Dedifferentiated amniotic fluid mesenchymal stem cell (primary cell): Measurements from ENCODE around the gene SMG5.
"Not testable (repeated sequence)": the region's sequence is repeated elsewhere in the genome, so short reads cannot be mapped to it uniquely, and the experiment has no call there.

Source experiments
- DNase-seq: peaks from one replicate; pipeline ENCODE4 v3.0.0-alpha.2; 2016; ENCODE audit errors: extremely low spot score

Gene SMG5

GRCh38 chr1:156244712-156245111 is 37.9 kb downstream of the SMG5 start:
- DNase-seq = no peak

DNA sequence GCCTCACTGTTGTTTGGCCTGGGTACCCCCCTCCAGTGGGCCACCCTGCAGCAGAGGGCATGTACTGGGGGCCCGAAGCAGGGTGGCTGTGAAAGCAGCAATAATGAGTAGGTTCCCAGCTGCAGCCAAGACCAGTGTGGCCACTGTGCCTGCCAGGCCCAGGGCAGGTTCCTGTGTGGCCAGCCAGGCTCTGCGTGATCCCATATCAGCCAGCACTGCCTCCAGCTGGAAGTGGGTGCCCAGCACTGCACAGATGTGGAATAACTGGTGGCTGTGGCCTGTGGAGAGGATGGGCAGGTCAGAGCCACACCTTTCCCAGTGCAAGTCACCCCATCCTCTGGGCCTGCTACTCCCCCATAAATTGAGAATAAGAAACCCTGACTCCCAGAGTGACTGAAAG is 38.5 kb downstream of the SMG5 start:
- no peak for DNase-seq

DNA sequence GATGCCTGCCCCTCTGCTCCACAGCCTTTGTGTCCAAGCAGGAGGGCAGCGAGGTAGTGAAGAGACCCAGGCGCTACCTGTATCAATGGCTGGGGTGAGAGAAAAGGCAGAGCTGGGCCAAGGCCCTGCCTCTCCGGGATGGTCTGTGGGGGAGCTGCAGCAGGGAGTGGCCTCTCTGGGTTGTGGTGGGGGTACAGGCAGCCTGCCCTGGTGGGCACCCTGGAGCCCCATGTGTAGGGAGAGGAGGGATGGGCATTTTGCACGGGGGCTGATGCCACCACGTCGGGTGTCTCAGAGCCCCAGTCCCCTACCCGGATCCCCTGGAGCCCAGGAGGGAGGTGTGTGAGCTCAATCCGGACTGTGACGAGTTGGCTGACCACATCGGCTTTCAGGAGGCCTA is 39.9 kb downstream of the SMG5 start:
- DNase-seq = no peak

DNA sequence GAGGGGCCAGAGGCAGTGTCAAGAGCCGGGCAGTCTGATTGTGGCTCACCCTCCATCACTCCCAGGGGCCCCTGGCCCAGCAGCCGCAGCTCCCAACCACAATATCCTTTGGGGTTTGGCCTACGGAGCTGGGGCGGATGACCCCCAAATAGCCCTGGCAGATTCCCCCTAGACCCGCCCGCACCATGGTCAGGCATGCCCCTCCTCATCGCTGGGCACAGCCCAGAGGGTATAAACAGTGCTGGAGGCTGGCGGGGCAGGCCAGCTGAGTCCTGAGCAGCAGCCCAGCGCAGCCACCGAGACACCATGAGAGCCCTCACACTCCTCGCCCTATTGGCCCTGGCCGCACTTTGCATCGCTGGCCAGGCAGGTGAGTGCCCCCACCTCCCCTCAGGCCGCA is 40.7 kb downstream of the SMG5 start, which contains the start of gene BGLAP:
Gene BGLAP, plus strand, starts transcription at position 259 of the 400 bp plus-strand sequence. Its CDS starts 48 bp downstream, at position 307.
- DNase-seq = no peak

DNA sequence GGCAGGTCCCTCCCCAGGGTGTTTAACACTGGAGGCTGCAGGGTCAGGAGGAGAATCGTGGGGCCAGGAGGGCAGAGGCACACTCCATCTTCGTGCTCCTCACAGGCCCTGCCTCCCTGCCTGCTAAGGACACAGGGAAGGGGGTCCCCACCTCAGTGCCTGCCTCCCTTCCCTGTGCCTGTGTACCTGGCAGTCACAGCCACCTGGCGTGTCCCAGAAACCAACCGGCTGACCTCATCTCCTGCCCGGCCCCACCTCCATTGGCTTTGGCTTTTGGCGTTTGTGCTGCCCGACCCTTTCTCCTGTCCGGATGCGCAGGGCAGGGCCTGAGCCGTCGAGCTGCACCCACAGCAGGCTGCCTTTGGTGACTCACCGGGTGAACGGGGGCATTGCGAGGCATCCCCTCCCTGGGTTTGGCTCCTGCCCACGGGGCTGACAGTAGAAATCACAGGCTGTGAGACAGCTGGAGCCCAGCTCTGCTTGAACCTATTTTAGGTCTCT is 41.3 kb downstream of the SMG5 start:
- no peak for DNase-seq

- DNase-seq = no peak
Observed at GRCh38 chr1:156238248-156238647, 44.4 kb downstream of the SMG5 start.

DNA sequence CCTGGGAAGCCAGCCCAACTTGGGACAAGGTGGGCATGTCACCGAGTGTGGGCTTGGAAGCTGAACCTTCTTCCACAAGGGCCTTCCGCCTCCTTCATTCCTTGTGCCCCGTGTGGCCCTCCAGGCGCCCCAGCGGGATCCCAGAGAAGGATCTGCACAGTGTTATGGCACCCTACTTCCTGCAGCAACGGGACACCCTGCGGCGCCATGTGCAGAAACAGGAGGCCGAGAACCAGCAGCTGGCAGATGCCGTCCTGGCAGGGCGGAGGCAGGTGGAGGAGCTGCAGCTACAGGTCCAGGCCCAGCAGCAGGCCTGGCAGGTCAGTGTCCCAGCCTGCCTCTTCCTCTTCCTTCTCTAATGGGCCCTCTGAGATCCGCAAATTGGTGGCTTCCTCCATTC is 46.5 kb downstream of the SMG5 start:
- DNase-seq = no peak

DNA sequence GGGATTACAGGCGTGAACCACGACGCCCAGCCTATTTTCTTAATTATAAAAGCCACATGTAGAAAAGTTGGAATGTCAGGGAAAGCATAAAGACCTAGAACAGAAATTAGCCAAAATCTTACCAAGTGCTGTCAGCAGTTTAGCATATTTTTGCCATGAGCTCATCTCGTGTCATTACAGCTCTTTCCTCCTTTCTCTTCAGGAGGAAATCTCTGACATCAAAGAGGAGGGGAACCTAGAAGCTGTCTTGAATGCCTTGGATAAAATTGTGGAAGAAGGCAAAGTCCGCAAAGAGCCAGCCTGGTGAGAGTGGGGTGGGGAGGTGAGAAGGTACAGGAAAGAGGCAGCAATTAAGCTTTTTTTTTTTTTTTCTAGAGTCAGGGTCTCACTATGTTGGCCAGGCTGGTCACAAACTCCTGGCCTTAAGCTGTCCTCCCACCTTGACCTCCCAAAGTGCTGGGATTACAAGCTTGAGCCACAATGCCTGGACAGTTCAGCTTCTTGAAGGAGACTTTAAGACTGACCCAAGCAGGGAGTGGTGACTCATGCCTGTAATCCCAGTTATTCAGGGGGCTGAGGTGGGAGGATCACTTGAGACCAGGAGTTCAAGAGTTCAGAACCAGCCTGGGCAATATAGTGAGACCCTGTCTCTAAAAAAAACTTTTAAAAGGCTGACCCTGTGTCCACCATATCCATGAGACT is 49.0 kb downstream of the SMG5 start:
- peak; percentile 70 for DNase-seq

- no peak for DNase-seq
Observed at GRCh38 chr1:156232201-156232894, 50.3 kb downstream of the SMG5 start.

DNA sequence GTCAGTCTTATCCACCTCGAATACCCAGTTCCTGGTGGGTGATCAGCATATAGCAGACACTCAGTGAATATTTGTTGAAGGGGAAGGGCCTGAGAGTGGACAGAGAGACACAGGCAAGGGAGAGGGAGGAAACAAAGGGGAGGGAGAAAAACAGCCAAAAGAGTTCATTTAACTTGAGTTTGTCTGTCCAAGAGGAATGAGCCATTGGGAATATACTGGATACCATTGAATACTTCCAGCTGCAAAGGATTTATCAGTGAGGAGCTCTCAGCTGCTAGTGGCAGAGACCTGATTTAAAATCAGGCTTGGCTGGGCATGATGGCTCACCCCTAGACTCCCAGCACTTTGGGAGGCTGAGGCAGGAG is 52.2 kb downstream of the SMG5 start:
- no peak for DNase-seq

GRCh38 chr1:156229809-156230472 is 52.7 kb downstream of the SMG5 start:
- DNase-seq = no peak

DNA sequence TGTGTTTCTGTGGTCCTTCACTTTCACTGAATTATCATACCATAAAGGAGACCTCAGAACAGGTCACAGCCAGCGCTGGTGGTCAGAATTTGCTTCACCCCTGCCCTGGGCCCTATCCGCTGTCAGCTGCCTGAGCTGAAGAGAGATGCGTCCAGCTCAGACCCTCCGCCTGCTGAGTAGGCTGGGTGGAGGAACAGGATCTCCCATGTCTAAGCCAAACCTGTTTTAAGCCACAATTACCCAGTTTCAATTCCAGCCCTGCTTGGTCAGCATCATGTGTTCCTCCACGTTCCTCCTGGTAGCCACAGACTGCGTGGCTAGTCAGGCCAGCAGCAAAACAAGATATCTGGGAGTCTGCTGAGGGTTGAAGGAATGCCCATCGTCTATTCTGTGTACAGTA is 54.1 kb downstream of the SMG5 start:
- DNase-seq = no peak

GRCh38 chr1:156226782-156227181 is 55.8 kb downstream of the SMG5 start:
- DNase-seq = no peak

GRCh38 chr1:156226116-156226538 is 56.5 kb downstream of the SMG5 start:
- DNase-seq = no peak

- DNase-seq = no peak
Observed at GRCh38 chr1:156225677-156226014, 57.0 kb downstream of the SMG5 start.

DNA sequence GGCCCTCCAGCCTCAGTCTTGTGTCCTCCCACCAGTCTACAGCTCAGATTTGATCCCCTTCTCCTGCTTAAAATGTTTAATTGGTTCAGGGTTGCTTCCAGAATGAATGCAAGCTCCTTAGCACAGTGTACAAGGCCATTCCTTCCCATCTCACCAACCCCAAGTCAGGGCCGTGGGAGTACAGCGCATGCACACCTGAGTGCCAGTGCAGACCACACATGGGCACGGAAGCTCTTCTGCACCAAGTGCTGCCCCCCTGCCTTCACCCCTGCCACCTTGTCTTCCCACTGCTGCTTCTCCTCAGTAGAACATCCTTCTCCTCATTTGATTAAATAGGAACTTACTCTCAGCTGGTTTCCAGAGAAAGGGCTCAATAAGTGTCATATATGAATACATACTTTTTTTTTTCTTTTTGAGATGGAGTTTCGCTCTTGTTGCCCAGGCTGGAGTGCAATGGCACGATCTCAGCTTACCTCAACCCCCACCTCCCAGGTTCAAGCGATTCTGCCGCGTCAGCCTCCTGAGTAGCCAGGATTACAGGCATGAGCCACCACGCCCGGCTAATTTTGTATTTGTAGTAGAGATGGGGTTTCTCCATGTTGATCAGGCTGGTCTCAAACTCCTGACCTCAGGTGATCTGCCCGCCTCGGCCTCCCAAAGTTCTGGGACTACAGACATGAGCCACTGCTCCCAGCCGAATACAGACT is 60.5 kb downstream of the SMG5 start:
- no peak for DNase-seq

DNA sequence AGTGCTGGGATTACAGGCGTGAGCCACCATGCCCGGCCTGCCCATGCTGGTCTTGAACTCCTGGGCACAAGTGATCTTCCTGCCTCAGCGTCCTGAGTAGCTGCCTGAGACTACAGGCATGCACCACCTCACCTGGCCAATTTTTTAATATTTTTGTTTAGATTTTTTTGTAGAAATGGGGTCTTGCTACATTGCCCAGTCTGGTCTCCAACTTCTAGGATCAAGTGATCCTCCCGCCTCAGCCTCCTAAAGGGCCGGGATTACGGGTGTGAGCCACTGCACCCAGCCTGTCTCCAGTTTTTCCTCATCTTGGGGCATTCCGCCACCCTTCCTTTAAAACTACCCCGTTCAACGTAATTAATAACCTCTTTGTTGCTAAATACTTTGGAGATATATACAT is 62.4 kb downstream of the SMG5 start:
- no peak for DNase-seq

- no peak for DNase-seq
Observed at GRCh38 chr1:156217871-156218270, 64.8 kb downstream of the SMG5 start.

- not testable (repeated sequence) for DNase-seq
Observed at GRCh38 chr1:156216361-156217086, 66.1 kb downstream of the SMG5 start.

DNA sequence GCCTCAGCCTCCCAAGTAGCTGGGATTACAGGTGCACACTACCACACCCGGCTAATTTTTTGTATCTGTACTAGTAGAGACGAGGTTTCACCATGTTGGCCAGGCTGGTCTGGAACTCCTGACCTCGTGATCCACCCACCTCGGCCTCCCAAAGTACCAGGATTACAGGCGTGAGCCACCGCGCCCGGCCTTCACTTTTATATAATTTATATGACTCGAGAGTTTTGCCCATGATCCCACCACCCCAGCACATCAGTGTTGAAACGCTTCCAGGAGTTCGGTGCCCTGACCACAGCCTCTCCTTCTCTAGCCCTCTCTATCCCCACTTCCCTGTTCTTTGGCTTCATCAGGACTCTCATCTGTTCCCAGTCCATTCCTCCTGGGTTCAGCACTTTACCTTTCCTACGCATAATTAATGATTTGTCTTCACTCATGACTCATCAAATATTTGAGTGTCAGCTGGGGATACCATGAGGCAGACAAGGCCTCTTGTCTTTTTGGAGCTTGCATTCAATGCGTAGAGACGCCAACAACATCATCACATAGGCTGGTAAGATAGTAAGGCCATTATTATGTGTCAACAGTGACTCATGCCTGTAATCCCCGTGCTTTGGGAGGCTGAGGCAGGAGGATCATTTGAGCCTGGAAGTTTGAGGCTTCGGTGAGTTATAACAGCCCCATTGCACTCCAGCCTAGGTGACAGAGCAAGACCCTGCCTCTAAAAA is 68.4 kb downstream of the SMG5 start:
- no peak for DNase-seq

- no peak for DNase-seq
Observed at GRCh38 chr1:156213644-156213966, 69.0 kb downstream of the SMG5 start.
